ENCODE data around the gene RSPO3. TPM values are rescaled to one million over a fixed set of nuclear protein-coding genes. Genes with fewer than 3 reads are reported as not detected.

The RSPO3 gene
- total RNA-seq, 5 donors from 2014 or later (not counting 1 experiment from before 2014, with no cell fraction given) = not detected

DNA sequence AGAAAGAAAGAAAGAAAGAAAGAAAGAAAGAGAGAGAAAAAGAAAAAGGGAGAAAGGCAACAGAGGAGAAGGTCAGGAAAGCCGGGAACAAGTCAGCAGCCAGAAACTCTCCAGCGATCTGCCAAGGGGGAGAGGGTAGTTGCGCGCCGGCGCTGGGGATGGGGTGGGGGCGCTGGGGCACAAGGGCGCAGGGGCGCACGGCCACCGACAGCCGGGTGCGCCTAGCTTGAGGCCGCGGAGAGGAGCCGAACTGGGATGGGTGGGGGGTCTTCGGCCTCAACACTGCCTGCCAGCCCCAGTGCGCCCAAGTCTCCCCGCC, 533 bp upstream of the RSPO3 start:
- no peaks in the 10 kb centered on the region for H3K36me3 Mint-ChIP-seq
- H3K4me1 ChIP-seq (ENCODE audit: control insufficient read depth in 1 of 2, extremely low read depth in 1 of 2, insufficient read depth in 2 of 2, low read length in 2 of 2) = peaks cover 5 to 26% of the 10 kb centered on the region in 2 experiments
- ChIA-PET POLR2A (no interaction called here), CTCF (no interaction called here)
- DNase-seq = no peak
- peak overlapping the region; percentile 41 to 71 (median 43) for H3K4me3 Mint-ChIP-seq
- H3K4me1 Mint-ChIP-seq = peaks cover 16 to 32% (median 25%) of the 10 kb centered on the region in 3 donors
- H3K27me3 ChIP-seq (replicated peaks in 1 of 2; ENCODE audit: control insufficient read depth in 2 of 2, extremely low read depth in 1 of 2, insufficient read depth in 2 of 2, low read length in 1 of 2) = peaks cover 27 to 38% of the 10 kb centered on the region in 2 experiments
- no peak overlapping the region for H3K27ac Mint-ChIP-seq
- H3K4me3 ChIP-seq (ENCODE audit: control insufficient read depth in 1 of 2, extremely low read depth in 1 of 2, low read length in 1 of 2) = peak overlapping the region in 1 of 2 donors; percentile 47
- H3K27me3 Mint-ChIP-seq = peaks cover 55 to 61% of the 10 kb centered on the region in 2 donors
- no peaks in the 10 kb centered on the region for H3K36me3 ChIP-seq (ENCODE audit: control insufficient read depth in 2 of 2, extremely low read depth in 1 of 2, insufficient read depth in 1 of 2, low read length in 1 of 2)
- no peaks in the 10 kb centered on the region for H3K9me3 ChIP-seq
- WGBS (ENCODE audit: insufficient coverage) = 5% methylated on average over 18 of the region's 19 CpGs
- H3K27ac ChIP-seq (ENCODE audit: low read length) = no peak overlapping the region
- no peak for ATAC-seq (replicated peaks in 1 of 4)
- H3K9me3 Mint-ChIP-seq = no peaks in the 10 kb centered on the region

DNA sequence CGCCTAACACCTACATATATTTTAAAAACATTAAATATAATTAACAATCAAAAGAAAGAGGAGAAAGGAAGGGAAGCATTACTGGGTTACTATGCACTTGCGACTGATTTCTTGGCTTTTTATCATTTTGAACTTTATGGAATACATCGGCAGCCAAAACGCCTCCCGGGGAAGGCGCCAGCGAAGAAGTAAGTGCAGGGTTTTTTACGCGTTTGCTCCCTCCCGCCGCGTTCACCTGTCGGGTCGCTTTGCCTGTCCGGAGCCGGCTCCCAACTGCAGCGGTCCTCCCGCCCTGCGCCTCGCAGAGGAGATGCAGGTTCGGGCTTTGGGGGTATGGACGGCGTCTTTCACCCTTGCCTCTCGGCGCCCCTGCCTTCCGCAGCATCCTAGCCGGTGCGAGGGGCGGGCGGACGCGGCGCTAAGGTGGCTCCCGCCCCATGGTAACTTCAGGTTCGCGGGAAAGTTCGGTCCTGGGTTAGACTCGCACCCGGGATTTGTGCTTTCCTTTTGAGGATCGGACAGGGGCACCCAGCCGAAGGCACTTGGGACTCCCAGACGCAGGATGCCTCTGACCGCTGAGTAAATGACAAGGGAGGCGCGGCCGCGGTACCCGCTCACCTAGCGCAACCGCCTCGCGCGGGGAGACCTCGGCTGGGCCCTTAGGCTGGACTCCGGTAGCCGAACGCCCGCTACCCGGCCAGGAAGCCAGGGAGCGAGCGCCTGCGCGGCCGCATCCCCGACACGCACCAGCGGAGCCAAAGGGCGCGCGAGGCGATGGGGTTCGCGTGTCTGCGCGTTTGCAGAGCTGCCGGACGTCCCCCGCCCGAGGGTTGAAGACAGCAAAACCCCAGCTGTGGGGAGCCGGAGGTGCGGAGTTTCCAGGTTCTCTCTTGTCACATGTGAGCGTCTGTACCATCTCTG, 891 bp downstream of the RSPO3 start:
- ATAC-seq (replicated peaks in 1 of 4) (peak in 1 of 4 experiments; percentile 32), DNase-seq (no peak)
- H3K9me3 Mint-ChIP-seq = no peaks in the 10 kb centered on the region
- Histone ChIP-seq H3K36me3 (ENCODE audit: control insufficient read depth in 2 of 2, extremely low read depth in 1 of 2, insufficient read depth in 1 of 2, low read length in 1 of 2) (no peaks in the 10 kb centered on the region), H3K27ac (ENCODE audit: low read length) (no peak overlapping the region), H3K4me3 (ENCODE audit: control insufficient read depth in 1 of 2, extremely low read depth in 1 of 2, low read length in 1 of 2) (peak overlapping the region in 1 of 2 donors; percentile 32), H3K27me3 (replicated peaks in 1 of 2; ENCODE audit: control insufficient read depth in 2 of 2, extremely low read depth in 1 of 2, insufficient read depth in 2 of 2, low read length in 1 of 2) (peaks cover 27 to 38% of the 10 kb centered on the region in 2 experiments), H3K9me3 (no peaks in the 10 kb centered on the region), H3K4me1 (ENCODE audit: control insufficient read depth in 1 of 2, extremely low read depth in 1 of 2, insufficient read depth in 2 of 2, low read length in 2 of 2) (peaks cover 5 to 26% of the 10 kb centered on the region in 2 experiments)
- WGBS (ENCODE audit: insufficient coverage) = 3% methylated on average over 79 of the region's 82 CpGs
- no peaks in the 10 kb centered on the region for H3K36me3 Mint-ChIP-seq
- ChIA-PET CTCF (no interaction called here), POLR2A (no interaction called here)
- H3K4me3 Mint-ChIP-seq = peak overlapping the region; percentile 50 to 77 (median 65)
- peaks cover 54 to 68% of the 10 kb centered on the region in 2 donors for H3K27me3 Mint-ChIP-seq
- peaks cover 16 to 32% (median 25%) of the 10 kb centered on the region in 3 donors for H3K4me1 Mint-ChIP-seq
- no peak overlapping the region for H3K27ac Mint-ChIP-seq

DNA sequence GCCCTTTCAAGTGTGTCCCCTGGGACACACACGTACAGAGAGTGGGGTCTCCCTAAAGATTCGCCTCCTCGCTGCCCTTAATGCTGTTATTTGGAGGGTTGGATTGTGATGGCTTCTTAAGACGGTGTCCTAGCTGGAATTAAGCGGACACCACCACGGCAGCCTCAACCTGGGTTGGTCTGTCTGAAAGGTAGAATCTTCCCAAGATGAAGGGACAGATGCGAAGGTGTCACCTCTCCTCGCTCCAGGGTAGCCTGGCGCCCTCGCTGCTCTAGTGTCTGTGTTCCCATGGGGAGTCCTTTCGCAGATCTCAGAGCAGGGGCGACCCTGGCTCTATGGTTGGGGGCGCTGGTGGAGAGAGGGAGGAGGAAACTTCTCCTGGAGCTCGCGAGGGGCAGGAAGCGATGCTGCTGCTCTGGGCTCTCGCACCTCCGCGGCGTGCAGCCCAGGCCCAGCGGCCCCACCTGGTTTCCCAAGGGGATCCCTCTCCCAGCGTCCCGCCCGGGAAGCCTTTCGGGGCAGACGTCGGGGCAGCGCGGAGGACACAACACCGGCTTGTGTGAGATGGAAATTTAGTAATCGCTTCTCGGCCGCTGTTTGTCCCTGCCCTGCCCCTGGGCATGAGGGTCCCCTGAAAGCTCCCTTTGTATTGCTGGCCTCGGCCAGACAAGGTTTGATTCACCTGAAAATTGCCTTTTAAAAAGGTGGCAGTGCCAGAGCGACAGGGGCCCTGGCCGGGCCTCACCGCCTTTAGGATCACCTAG, 1.7 kb downstream of the RSPO3 start:
- ChIA-PET POLR2A (no interaction called here), CTCF (no interaction called here)
- peaks cover 16 to 32% (median 25%) of the 10 kb centered on the region in 3 donors for H3K4me1 Mint-ChIP-seq
- peaks cover 27 to 38% of the 10 kb centered on the region in 2 experiments for H3K27me3 ChIP-seq (replicated peaks in 1 of 2; ENCODE audit: control insufficient read depth in 2 of 2, extremely low read depth in 1 of 2, insufficient read depth in 2 of 2, low read length in 1 of 2)
- no peaks in the 10 kb centered on the region for H3K9me3 Mint-ChIP-seq
- peak overlapping the region; percentile 50 to 77 (median 59) for H3K4me3 Mint-ChIP-seq
- no peaks in the 10 kb centered on the region for H3K36me3 Mint-ChIP-seq
- ATAC-seq (replicated peaks in 1 of 4) (peak in 1 of 4 experiments; percentile 27), DNase-seq (no peak)
- H3K27ac Mint-ChIP-seq = no peak overlapping the region
- H3K4me3 ChIP-seq (ENCODE audit: control insufficient read depth in 1 of 2, extremely low read depth in 1 of 2, low read length in 1 of 2) = peak overlapping the region in 1 of 2 donors; percentile 5
- no peaks in the 10 kb centered on the region for H3K36me3 ChIP-seq (ENCODE audit: control insufficient read depth in 2 of 2, extremely low read depth in 1 of 2, insufficient read depth in 1 of 2, low read length in 1 of 2)
- H3K27ac ChIP-seq (ENCODE audit: low read length) = no peak overlapping the region
- H3K4me1 ChIP-seq (ENCODE audit: control insufficient read depth in 1 of 2, extremely low read depth in 1 of 2, insufficient read depth in 2 of 2, low read length in 2 of 2) = peaks cover 5 to 26% of the 10 kb centered on the region in 2 experiments
- peaks cover 50 to 66% of the 10 kb centered on the region in 2 donors for H3K27me3 Mint-ChIP-seq
- no peaks in the 10 kb centered on the region for H3K9me3 ChIP-seq
- 9% methylated on average over 34 of the region's 37 CpGs for WGBS (ENCODE audit: insufficient coverage)

DNA sequence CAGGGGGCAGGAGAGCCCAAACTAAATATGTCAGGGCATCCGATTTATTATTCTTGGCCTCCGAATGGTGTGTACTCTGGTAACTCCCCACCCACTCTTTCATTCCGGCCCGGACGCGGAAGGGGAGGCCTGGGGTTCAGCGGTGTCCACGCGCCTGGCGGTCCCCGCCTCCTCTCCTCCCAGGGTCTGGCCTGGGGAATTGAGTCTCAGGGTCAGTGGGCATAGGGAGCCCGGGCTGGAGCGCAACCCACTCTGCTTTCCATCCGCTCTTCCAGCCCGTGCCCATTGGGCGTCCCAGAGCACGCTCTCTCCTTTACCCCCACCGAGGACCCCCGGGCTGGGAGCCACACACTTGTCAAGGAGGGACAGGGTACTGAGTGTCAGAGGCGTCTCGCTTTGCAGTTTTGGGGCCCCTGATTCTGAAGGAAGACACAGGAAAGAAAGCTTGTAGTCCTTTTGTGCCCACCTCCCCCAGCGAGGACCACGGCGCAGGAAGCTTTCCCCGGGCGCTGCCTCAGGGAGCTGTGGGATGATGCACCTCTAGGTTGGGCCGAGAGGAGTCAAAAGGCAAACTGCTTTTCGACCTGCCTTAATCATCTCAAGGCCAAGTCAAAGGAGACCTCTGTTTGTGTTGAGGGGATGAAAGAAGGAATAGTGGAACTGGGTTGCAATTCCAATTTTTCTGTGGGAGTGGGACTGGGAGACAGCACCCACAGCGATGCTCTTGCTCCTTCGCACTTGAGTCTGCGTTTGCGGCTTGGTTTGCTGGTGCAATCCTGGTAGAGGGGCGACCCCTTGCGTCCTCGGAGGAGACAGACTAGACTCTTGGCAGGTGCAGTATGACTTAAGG, 2.5 kb downstream of the RSPO3 start:
- H3K4me1 Mint-ChIP-seq = peaks cover 16 to 32% (median 25%) of the 10 kb centered on the region in 3 donors
- H3K27me3 Mint-ChIP-seq = peaks cover 51 to 64% of the 10 kb centered on the region in 2 donors
- ChIA-PET POLR2A (no interaction called here), CTCF (no interaction called here)
- peaks cover 5 to 26% of the 10 kb centered on the region in 2 experiments for H3K4me1 ChIP-seq (ENCODE audit: control insufficient read depth in 1 of 2, extremely low read depth in 1 of 2, insufficient read depth in 2 of 2, low read length in 2 of 2)
- H3K27ac ChIP-seq (ENCODE audit: low read length) = no peak overlapping the region
- no peaks in the 10 kb centered on the region for H3K36me3 ChIP-seq (ENCODE audit: control insufficient read depth in 2 of 2, extremely low read depth in 1 of 2, insufficient read depth in 1 of 2, low read length in 1 of 2)
- ATAC-seq (replicated peaks in 1 of 4) (peak in 3 of 4 experiments; percentile 44 to 71 (median 64)), DNase-seq (peak in 31 of 35 experiments; percentile 4 to 57 (median 33))
- no peak overlapping the region for H3K27ac Mint-ChIP-seq
- WGBS (ENCODE audit: insufficient coverage) = 9% methylated on average over 22 of the region's 35 CpGs
- H3K4me3 ChIP-seq (ENCODE audit: control insufficient read depth in 1 of 2, extremely low read depth in 1 of 2, low read length in 1 of 2) = no peak overlapping the region
- peak overlapping the region; percentile 5 to 77 (median 22) for H3K4me3 Mint-ChIP-seq
- no peaks in the 10 kb centered on the region for H3K9me3 ChIP-seq
- peaks cover 23 to 38% of the 10 kb centered on the region in 2 experiments for H3K27me3 ChIP-seq (replicated peaks in 1 of 2; ENCODE audit: control insufficient read depth in 2 of 2, extremely low read depth in 1 of 2, insufficient read depth in 2 of 2, low read length in 1 of 2)
- H3K36me3 Mint-ChIP-seq = no peaks in the 10 kb centered on the region
- H3K9me3 Mint-ChIP-seq = no peaks in the 10 kb centered on the region

DNA sequence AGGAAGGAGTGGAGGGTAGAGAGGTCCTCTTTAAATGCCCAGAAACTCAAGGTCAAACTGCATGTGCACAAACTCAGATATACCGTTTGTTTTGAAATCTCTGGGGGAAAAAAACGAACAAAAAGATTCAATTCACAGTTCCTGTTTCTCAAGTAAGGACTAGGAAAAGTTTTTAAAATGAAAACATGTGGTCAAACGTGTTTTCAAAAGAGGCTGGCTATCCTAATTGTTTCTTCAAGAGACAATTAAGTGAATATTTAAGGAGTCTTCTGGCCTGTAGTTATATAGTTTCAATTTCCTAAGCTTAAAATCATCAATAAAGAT, 3.1 kb downstream of the RSPO3 start:
- ChIA-PET CTCF (no interaction called here), POLR2A (no interaction called here)
- Mint-ChIP-seq H3K36me3 (no peaks in the 10 kb centered on the region), H3K27ac (no peak overlapping the region), H3K9me3 (no peaks in the 10 kb centered on the region), H3K27me3 (peaks cover 47 to 58% of the 10 kb centered on the region in 2 donors), H3K4me3 (peak overlapping the region in 1 of 3 donors; percentile 77), H3K4me1 (peaks cover 16 to 32% (median 25%) of the 10 kb centered on the region in 3 donors)
- Histone ChIP-seq H3K4me1 (ENCODE audit: control insufficient read depth in 1 of 2, extremely low read depth in 1 of 2, insufficient read depth in 2 of 2, low read length in 2 of 2) (peaks cover 5 to 26% of the 10 kb centered on the region in 2 experiments), H3K4me3 (ENCODE audit: control insufficient read depth in 1 of 2, extremely low read depth in 1 of 2, low read length in 1 of 2) (no peak overlapping the region), H3K27me3 (replicated peaks in 1 of 2; ENCODE audit: control insufficient read depth in 2 of 2, extremely low read depth in 1 of 2, insufficient read depth in 2 of 2, low read length in 1 of 2) (peaks cover 23 to 38% of the 10 kb centered on the region in 2 experiments), H3K9me3 (no peaks in the 10 kb centered on the region), H3K36me3 (ENCODE audit: control insufficient read depth in 2 of 2, extremely low read depth in 1 of 2, insufficient read depth in 1 of 2, low read length in 1 of 2) (no peaks in the 10 kb centered on the region), H3K27ac (ENCODE audit: low read length) (no peak overlapping the region)
- DNase-seq (no peak), ATAC-seq (replicated peaks in 1 of 4) (no peak)
- 0% methylated on average over 1 of the region's 3 CpGs for WGBS (ENCODE audit: insufficient coverage)

DNA sequence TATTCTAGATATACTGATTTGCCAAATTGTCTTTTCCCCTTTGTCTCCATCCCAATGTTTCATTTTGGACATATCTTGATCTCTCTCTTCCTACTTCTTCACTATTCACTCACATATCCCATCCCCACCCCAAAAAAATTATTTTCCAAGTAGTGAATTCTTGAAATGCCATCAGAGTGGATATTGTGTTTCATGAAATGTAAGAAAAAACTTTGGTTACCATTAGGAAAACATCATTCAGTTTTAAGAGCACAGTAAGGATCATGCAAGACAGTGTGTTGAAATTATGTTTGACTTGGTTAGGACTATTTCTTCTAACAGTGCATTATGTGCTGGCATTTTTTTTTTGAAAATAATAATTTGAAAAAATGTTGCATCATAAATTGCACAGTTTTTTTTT, 5.7 kb downstream of the RSPO3 start:
- no peaks in the 10 kb centered on the region for H3K36me3 Mint-ChIP-seq
- H3K4me3 ChIP-seq (ENCODE audit: control insufficient read depth in 1 of 2, extremely low read depth in 1 of 2, low read length in 1 of 2) = no peak overlapping the region
- ATAC-seq (replicated peaks in 1 of 4) (no peak), DNase-seq (no peak)
- peaks cover 39 to 44% of the 10 kb centered on the region in 2 donors for H3K27me3 Mint-ChIP-seq
- H3K4me1 Mint-ChIP-seq = peaks cover 8 to 21% (median 15%) of the 10 kb centered on the region in 3 donors
- H3K9me3 Mint-ChIP-seq = no peaks in the 10 kb centered on the region
- ChIA-PET CTCF (no interaction called here), POLR2A (no interaction called here)
- H3K9me3 ChIP-seq = no peaks in the 10 kb centered on the region
- peaks cover 2 to 21% of the 10 kb centered on the region in 2 experiments for H3K4me1 ChIP-seq (ENCODE audit: control insufficient read depth in 1 of 2, extremely low read depth in 1 of 2, insufficient read depth in 2 of 2, low read length in 2 of 2)
- no peak overlapping the region for H3K4me3 Mint-ChIP-seq
- peaks cover 15 to 24% of the 10 kb centered on the region in 2 experiments for H3K27me3 ChIP-seq (replicated peaks in 1 of 2; ENCODE audit: control insufficient read depth in 2 of 2, extremely low read depth in 1 of 2, insufficient read depth in 2 of 2, low read length in 1 of 2)
- H3K36me3 ChIP-seq (ENCODE audit: control insufficient read depth in 2 of 2, extremely low read depth in 1 of 2, insufficient read depth in 1 of 2, low read length in 1 of 2) = no peaks in the 10 kb centered on the region
- no peak overlapping the region for H3K27ac Mint-ChIP-seq
- H3K27ac ChIP-seq (ENCODE audit: low read length) = no peak overlapping the region
